ENCODE results near the gene MYEF2.

DNA sequence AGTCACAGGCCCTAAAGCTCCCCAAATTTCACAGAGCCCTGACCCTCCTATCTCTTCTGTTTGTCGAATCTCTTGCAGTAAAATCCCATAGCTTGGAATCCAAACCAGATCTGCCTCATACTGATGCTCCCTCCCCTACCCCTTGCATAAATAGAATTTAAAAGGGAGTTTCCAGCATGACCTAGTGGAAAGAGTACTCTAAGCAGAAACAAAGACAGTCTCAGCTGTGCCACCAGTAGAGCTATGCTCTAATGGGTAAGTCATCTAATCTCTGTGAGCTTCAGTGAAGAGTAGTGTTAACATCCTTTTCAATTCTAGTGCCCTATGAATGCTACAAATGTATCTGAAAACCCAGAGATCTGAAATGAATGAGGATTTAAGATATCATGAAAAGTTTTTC lies 24.0 kb upstream of the MYEF2 start:
- TF ChIP-seq, protein P1, sequence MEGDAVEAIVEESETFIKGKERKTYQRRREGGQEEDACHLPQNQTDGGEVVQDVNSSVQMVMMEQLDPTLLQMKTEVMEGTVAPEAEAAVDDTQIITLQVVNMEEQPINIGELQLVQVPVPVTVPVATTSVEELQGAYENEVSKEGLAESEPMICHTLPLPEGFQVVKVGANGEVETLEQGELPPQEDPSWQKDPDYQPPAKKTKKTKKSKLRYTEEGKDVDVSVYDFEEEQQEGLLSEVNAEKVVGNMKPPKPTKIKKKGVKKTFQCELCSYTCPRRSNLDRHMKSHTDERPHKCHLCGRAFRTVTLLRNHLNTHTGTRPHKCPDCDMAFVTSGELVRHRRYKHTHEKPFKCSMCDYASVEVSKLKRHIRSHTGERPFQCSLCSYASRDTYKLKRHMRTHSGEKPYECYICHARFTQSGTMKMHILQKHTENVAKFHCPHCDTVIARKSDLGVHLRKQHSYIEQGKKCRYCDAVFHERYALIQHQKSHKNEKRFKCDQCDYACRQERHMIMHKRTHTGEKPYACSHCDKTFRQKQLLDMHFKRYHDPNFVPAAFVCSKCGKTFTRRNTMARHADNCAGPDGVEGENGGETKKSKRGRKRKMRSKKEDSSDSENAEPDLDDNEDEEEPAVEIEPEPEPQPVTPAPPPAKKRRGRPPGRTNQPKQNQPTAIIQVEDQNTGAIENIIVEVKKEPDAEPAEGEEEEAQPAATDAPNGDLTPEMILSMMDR (IDR thresholded peaks at IDR 0.05): no peak
- TF ChIP-seq POLR2AphosphoS5 (IDR thresholded peaks at IDR 0.05): no peak
